ENCODE data around the gene FUT7. TPM values are rescaled to one million over a fixed set of nuclear protein-coding genes. Genes with fewer than 3 reads are reported as not detected.

Gene FUT7
- total and polyA plus RNA-seq, 9 of the 15 experiments (the other 6 are each of a cell fraction or from before 2014, with no cell fraction given) = not detected

- TF ChIP-seq HIVEP1 (CRISPR knock-in tag; IDR thresholded peaks at IDR 0.05) = no peak
- TF ChIP-seq NFIC (IDR thresholded peaks at IDR 0.05) = no peak
- no peak for TF ChIP-seq DDX20 (tag; IDR thresholded peaks at IDR 0.05; ENCODE audit: low read depth)
- TF ChIP-seq LEF1 (IDR thresholded peaks at IDR 0.05) = no peak
- TF ChIP-seq BCL6 (CRISPR knock-in tag; IDR thresholded peaks at IDR 0.05) = no peak
- 0 out of 2 replicates have a peak, but pooled peaks have one; percentile 21 for TF ChIP-seq ZBTB17 (CRISPR knock-in tag; IDR thresholded peaks at IDR 0.05)
- no peak for TF ChIP-seq CCNT2 (IDR thresholded peaks at IDR 0.05; ENCODE audit: borderline replicate concordance, extremely low read depth, insufficient read length, low read depth, low read length)
- TF ChIP-seq TAF7 (tag; IDR thresholded peaks at IDR 0.05) = no peak
- TF ChIP-seq SMC3 (conservative IDR thresholded peaks at IDR 0.05; ENCODE audit: insufficient read depth, low read depth, low read length) = peak; percentile 51; the same call in 1 of the 2 replicates
- no peak for TF ChIP-seq TRIM28 (IDR thresholded peaks at IDR 0.05)
- TF ChIP-seq PTBP1 (IDR thresholded peaks at IDR 0.05; ENCODE audit: low read depth, low read length) = no peak
- TF ChIP-seq BRD9 (IDR thresholded peaks at IDR 0.05; ENCODE audit: low read depth, partially characterized antibody) = no peak
- no peak for TF ChIP-seq MXI1 (IDR thresholded peaks at IDR 0.05; ENCODE audit: low read depth, low read length)
- TF ChIP-seq, protein P1, sequence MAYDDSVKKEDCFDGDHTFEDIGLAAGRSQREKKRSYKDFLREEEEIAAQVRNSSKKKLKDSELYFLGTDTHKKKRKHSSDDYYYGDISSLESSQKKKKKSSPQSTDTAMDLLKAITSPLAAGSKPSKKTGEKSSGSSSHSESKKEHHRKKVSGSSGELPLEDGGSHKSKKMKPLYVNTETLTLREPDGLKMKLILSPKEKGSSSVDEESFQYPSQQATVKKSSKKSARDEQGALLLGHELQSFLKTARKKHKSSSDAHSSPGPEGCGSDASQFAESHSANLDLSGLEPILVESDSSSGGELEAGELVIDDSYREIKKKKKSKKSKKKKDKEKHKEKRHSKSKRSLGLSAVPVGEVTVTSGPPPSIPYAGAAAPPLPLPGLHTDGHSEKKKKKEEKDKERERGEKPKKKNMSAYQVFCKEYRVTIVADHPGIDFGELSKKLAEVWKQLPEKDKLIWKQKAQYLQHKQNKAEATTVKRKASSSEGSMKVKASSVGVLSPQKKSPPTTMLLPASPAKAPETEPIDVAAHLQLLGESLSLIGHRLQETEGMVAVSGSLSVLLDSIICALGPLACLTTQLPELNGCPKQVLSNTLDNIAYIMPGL (CRISPR knock-in tag; IDR thresholded peaks at IDR 0.05) = no peak
- no peak for TF ChIP-seq ZNF717 (CRISPR knock-in tag; IDR thresholded peaks at IDR 0.05)
- no peak for TF ChIP-seq ESRRB (CRISPR knock-in tag; IDR thresholded peaks at IDR 0.05; ENCODE audit: borderline replicate concordance)
- no peak for TF ChIP-seq CBX5 (IDR thresholded peaks at IDR 0.05; ENCODE audit: borderline replicate concordance, low read depth)
- TF ChIP-seq ZC3H4 (CRISPR knock-in tag; IDR thresholded peaks at IDR 0.05; ENCODE audit: borderline replicate concordance) = no peak
- no peak for TF ChIP-seq SRSF3 (IDR thresholded peaks at IDR 0.05; ENCODE audit: insufficient read depth, low read length)
- no peak for TF ChIP-seq STAG1 (CRISPR knock-in tag; IDR thresholded peaks at IDR 0.05; ENCODE audit: borderline replicate concordance)
- TF ChIP-seq TCFL5 (CRISPR knock-in tag; conservative IDR thresholded peaks at IDR 0.05) = no peak
- TF ChIP-seq HOXB6 (CRISPR knock-in tag; IDR thresholded peaks at IDR 0.05; ENCODE audit: borderline replicate concordance) = no peak
- no peak for TF ChIP-seq ZNF561 (CRISPR knock-in tag; conservative IDR thresholded peaks at IDR 0.05)
- no peak for TF ChIP-seq CHCHD3 (CRISPR knock-in tag; IDR thresholded peaks at IDR 0.05)
- TF ChIP-seq ARID2 (IDR thresholded peaks at IDR 0.05) = no peak
- TF ChIP-seq ZNF316 (IDR thresholded peaks at IDR 0.05) = no peak
- TF ChIP-seq, protein P2, sequence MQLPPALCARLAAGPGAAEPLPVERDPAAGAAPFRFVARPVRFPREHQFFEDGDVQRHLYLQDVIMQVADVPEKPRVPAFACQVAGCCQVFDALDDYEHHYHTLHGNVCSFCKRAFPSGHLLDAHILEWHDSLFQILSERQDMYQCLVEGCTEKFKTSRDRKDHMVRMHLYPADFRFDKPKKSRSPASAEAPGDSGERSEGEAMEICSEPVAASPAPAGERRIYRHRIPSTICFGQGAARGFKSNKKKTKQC (CRISPR knock-in tag; IDR thresholded peaks at IDR 0.05) = no peak; the same call in 1 of the 2 replicates
- no peak for TF ChIP-seq CBX1 (IDR thresholded peaks at IDR 0.05; ENCODE audit: low read depth)
- TF ChIP-seq RAD51 (IDR thresholded peaks at IDR 0.05; ENCODE audit: borderline replicate concordance, low read depth) = no peak
- no peak for TF ChIP-seq NCOA2 (IDR thresholded peaks at IDR 0.05; ENCODE audit: partially characterized antibody in 2 of 2)
- no peak for TF ChIP-seq RBM25 (IDR thresholded peaks at IDR 0.05; ENCODE audit: low read depth, low read length, severe bottlenecking)
Observed at GRCh38 chr9:137029058-137029936, 2.6 kb downstream of the FUT7 start (continued).
